GM19372 (cell line): Measurements from ENCODE around the gene AP1G2.

ENCODE experiments used
- ATAC-seq: cut with Tn5 transposase; IDR thresholded peaks from one replicate; pipeline ENCODE4 v1.9.1; 2021; ENCODE audit warnings: mild to moderate bottlenecking, low read depth, moderate library complexity; ENCODE audit not compliant: unreplicated experiment

The AP1G2 gene

DNA sequence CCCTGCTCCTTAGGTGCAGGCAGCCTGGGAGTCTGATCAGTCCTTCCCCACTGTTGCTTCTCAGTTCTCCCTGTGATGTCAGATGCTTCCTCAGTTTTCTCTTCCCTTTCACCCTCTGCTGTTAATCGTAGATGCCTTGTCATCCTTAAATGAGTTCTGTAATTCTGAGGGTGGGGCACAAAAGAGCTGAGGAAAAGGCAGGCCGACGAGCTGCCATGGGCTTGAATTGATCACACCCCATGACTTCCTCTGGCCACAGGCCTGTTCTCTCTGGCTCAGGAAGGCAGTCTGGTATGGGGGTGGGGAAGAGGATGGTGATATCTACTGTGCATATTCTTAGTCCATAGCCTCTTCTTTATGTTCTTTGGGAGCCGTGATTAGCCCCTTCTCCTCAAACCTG lies 5.2 kb upstream of the AP1G2 start:
- no peak for ATAC-seq

- no peak for ATAC-seq
Observed at GRCh38 chr14:23572524-23572828, 4.9 kb upstream of the AP1G2 start.

- ATAC-seq, result no peak
Observed at GRCh38 chr14:23571701-23572523, 4.3 kb upstream of the AP1G2 start.

DNA sequence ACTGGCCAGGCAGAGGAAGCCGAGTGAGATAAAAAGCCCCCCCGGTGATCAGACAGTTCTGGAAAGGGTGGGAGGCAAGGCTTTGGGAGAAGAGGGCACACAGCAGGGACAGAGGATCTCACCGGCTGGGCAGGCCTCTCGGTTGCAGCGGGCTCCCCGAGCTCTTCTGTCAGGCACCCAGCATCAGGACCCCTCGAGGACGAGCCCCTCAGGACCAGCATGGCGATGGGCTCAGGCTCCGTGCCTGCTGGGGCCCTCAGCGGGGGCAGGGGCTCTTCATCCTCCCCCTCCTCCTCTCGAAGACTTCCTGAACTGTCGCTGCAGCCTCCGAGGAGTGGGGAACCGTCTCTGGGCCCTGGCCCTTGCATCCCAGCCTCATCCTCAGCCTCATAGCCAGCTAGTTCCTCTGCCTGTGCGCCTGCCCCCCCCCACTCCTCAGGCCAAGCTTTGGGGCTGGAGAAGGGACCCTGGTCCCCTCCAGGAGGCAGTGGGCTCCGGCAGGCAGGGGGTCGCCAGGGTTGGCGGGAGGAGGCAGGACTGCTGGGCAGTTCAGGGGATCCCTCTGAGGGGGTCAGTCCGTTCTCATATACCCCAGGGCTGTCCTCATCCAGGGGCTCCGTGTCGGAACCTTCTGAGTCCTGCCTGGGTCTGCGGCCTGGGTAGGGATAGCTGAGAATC lies 3.4 kb upstream of the AP1G2 start:
- ATAC-seq, result no peak

DNA sequence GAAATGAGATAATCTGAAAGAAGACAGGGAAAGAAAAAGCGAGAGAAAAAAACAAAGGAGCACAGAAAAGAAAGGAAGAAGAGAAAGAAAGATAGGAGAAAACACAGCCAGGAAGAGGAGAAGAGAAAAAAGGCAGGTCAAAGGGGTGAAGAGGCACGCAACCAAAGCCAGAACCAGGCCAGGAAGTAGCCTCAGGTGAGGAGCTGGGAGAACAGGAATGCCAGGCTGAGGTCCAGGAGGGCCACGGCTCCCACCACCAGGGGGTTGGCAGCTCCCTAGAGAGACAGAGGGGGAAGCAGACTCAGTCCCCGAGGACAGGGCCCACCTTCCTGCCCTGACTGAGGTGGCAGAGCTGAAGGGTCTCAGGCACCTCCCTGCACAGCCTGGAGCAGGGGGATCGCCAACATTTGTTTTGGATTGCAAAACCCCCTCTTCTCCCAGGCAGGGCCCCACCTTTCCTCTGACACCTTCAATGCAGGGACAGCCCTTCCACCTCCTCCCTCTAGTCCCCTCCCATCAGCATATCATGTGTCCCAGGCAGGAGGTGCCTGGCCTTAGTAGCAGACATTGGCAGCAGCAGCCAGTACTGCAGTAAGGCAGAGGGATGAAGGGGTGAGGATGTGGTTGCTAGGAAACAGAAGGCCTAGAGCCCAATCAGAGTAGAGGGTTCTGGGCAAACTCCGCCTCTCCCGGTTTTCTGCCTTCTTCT lies 2.0 kb upstream of the AP1G2 start:
- no peak for ATAC-seq

- ATAC-seq, result no peak
Observed at GRCh38 chr14:23568600-23569331, 1.2 kb upstream of the AP1G2 start.

- no peak for ATAC-seq
Observed at GRCh38 chr14:23568021-23568599, 519 bp upstream of the AP1G2 start.

- ATAC-seq, result peak; percentile 9
Observed at GRCh38 chr14:23566778-23567185, 809 bp downstream of the AP1G2 start.

- ATAC-seq, result no peak
Observed at GRCh38 chr14:23566112-23566777, 1.3 kb downstream of the AP1G2 start.

DNA sequence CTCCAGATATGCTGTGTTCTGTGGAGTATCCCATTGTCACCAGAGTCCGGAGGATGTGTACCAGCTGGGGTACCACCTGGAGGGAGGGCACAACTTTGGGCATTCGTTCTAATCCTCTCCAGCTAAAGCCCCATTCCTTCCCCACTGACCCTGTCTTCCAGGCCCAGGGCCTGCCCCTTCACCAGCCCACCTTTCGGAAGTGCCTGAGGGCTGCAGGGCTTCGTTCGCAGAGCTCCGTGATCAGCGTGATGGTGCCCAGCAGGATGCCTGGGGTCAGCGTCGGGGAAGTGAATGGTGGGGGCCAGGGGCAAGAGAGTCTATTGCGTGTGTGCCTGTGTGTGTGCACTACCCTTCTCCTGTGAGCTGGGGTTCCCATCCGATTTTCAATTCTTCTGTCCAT lies 2.0 kb downstream of the AP1G2 start:
- no peak for ATAC-seq

- no peak for ATAC-seq
Observed at GRCh38 chr14:23564876-23565275, 2.7 kb downstream of the AP1G2 start.

DNA sequence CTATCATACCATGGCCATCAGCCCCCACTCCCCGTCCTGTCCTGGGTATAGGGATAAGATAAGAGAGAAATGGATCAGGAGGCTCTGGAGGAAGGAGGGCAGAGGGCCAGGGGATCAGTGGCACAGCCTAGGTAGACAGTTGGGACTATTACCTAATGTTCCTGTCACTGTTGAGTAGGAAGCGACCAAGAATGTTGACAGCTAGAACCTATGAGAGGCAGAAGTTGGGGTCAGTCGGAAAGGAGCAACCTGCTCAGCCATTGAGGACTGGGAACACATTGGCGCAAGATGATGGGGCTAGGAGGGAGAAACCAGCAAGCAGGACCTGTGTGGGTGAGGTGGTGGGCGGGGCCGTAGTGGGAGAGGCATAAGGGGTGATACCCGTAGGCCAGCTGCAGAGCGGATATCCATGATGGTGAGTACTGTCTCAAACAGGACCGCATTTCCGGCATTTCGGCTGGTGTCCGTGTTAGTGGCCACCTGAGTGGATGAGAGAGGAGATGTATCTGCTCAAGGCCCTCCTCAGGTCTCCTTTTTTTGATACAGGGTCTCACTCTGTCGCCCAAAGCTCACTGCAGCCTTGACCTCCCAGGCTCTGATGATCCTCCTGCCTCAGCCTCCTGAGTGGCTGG lies 3.3 kb downstream of the AP1G2 start:
- ATAC-seq, result no peak

GRCh38 chr14:23563473-23564180 lies 4.0 kb downstream of the AP1G2 start:
- no peak for ATAC-seq

GRCh38 chr14:23562822-23563472 lies 4.6 kb downstream of the AP1G2 start:
- no peak for ATAC-seq

DNA sequence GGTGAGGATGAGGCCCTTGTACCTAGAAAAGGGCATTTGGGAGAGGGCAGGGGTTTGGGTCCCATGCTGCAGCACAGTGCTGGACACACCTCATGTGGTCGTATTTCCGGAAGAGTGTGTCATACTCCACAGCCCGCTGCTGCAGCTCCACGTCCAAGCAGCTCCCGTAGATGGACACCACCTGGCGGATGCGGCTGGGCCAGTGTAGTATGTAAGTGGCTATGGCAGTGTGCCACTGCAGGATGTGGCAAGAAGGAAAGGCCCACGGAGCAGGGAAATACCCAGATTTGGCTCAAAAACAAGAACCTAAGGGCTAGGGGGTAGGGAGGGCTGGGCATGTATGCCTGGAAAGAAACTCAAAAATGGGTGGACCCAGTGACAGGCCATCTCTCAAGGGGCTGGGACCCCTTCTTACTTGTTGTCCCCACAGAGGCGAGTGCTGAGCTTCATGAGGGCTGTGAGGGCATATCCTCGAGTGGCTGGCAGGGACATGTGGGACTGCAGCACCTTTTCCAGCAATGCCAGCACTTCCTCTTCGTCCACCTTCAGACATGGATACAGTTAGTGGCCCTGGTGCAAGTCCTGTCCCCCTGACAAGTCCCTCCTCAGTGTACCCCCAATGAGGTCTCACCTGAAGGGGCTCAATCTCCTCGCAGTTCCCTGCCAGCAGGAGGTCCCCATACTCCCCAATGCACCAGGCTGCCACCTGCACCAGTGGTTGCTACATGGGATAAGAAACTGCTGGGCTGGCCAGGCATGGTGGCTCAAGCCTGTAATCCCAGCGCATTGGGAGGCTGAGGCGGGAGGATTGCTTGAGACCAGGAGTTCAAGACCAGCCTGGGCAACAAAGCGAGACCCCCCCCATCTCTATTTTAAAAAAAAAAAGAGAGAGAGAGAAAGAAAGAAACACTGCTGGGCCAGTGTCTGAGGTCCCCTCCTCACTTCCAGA lies 5.4 kb downstream of the AP1G2 start:
- no peak for ATAC-seq

- ATAC-seq, result no peak
Observed at GRCh38 chr14:23561259-23561658, 6.3 kb downstream of the AP1G2 start.

- ATAC-seq, result no peak
Observed at GRCh38 chr14:23559926-23560520, 7.6 kb downstream of the AP1G2 start.
